ENCODE measurements around the gene NABP2. TPM values are rescaled to one million over a fixed set of nuclear protein-coding genes. Genes with fewer than 3 reads are reported as not detected.
A peak's percentile ranks its signal among the peaks of the same experiment; 100 is the strongest.

NABP2 gene
- total RNA-seq, 2 donors from 2014 or later, result 11.9 to 16.3 TPM

- 4 to 12% methylated on average over 3 of the region's 3 CpGs for WGBS, 2 donors
- H3K27me3 ChIP-seq, result no peaks in the 10 kb centered on the region
These were observed 19.6 kb downstream of the NABP2 start for GRCh38 chr12:56243731-56244181.

GRCh38 chr12:56244494-56244893, 20.4 kb downstream of the NABP2 start:
- TF ChIP-seq POLR2A (IDR thresholded peaks at IDR 0.05) (no peak), CTCF (IDR thresholded peaks at IDR 0.05) (no peak)
- intact Hi-C loops (cut with DNase I), result no loop called here
- no peak overlapping the region for H3K4me3 ChIP-seq
- ATAC-seq, result no peak
- H3K9me3 ChIP-seq, result no peaks in the 10 kb centered on the region
- H3K27me3 ChIP-seq, result no peaks in the 10 kb centered on the region
- DNase-seq, result no peak
- WGBS, 2 donors, result 91 to 94% methylated on average over 8 to 14 of the region's 14 CpGs
- peaks cover 15 to 32% of the 10 kb centered on the region in 2 donors for H3K36me3 ChIP-seq (replicated peaks in 1 of 2; ENCODE audit: insufficient read depth in 1 of 2, low read depth in 2 of 2)
- peaks cover 34% of the 10 kb centered on the region for H3K4me1 ChIP-seq
- H3K27ac ChIP-seq, result peak overlapping the region; percentile 46 to 69 (median 56)

More at GRCh38 chr12:56243731-56244181, 19.6 kb downstream of the NABP2 start:
- DNase-seq (peak; percentile 71 to 86 (median 78)), ATAC-seq (peak; percentile 85)
- Histone ChIP-seq H3K9me3 (no peaks in the 10 kb centered on the region), H3K36me3 (replicated peaks in 1 of 2; ENCODE audit: insufficient read depth in 1 of 2, low read depth in 2 of 2) (peaks cover 15 to 28% of the 10 kb centered on the region in 2 donors), H3K4me3 (no peak overlapping the region), H3K27ac (peak overlapping the region; percentile 46 to 69 (median 56)), H3K4me1 (peaks cover 34% of the 10 kb centered on the region)
- intact Hi-C loops (cut with DNase I), result no loop called here
- no peak for TF ChIP-seq POLR2A (IDR thresholded peaks at IDR 0.05)
- TF ChIP-seq CTCF (IDR thresholded peaks at IDR 0.05), result no peak

- DNase-seq (no peak), ATAC-seq (no peak)
- H3K4me1 ChIP-seq, result peaks cover 21% of the 10 kb centered on the region
- peaks cover 12 to 50% of the 10 kb centered on the region in 2 donors for H3K36me3 ChIP-seq (replicated peaks in 1 of 2; ENCODE audit: insufficient read depth in 1 of 2, low read depth in 2 of 2)
- 92% methylated on average over 6 to 16 of the region's 16 CpGs for WGBS, 2 donors
- H3K9me3 ChIP-seq, result no peaks in the 10 kb centered on the region
- H3K4me3 ChIP-seq, result no peak overlapping the region
- intact Hi-C loops (cut with DNase I), result no loop called here
- H3K27ac ChIP-seq, result no peak overlapping the region
- no peaks in the 10 kb centered on the region for H3K27me3 ChIP-seq
- TF ChIP-seq POLR2A (IDR thresholded peaks at IDR 0.05), result no peak
- no peak for TF ChIP-seq CTCF (IDR thresholded peaks at IDR 0.05)
These were observed 23.8 kb downstream of the NABP2 start for GRCh38 chr12:56247923-56248322.

- no peak for TF ChIP-seq CTCF (IDR thresholded peaks at IDR 0.05)
- TF ChIP-seq POLR2A (IDR thresholded peaks at IDR 0.05), result no peak
- Histone ChIP-seq H3K4me3 (no peak overlapping the region), H3K36me3 (replicated peaks in 1 of 2; ENCODE audit: insufficient read depth in 1 of 2, low read depth in 2 of 2) (peaks cover 12 to 54% of the 10 kb centered on the region in 2 donors), H3K27me3 (no peaks in the 10 kb centered on the region), H3K9me3 (no peaks in the 10 kb centered on the region), H3K4me1 (peaks cover 13% of the 10 kb centered on the region), H3K27ac (no peak overlapping the region)
- ATAC-seq, result no peak
- intact Hi-C loops (cut with DNase I), result no loop called here
- WGBS, 2 donors, result 83 to 89% methylated on average over 5 to 8 of the region's 8 CpGs
- DNase-seq, result no peak
These were observed 24.6 kb downstream of the NABP2 start for GRCh38 chr12:56248711-56249110.

- Histone ChIP-seq H3K4me1 (peaks cover 21% of the 10 kb centered on the region), H3K27me3 (no peaks in the 10 kb centered on the region), H3K27ac (no peak overlapping the region), H3K9me3 (no peaks in the 10 kb centered on the region), H3K36me3 (replicated peaks in 1 of 2; ENCODE audit: insufficient read depth in 1 of 2, low read depth in 2 of 2) (peaks cover 4 to 48% of the 10 kb centered on the region in 2 donors), H3K4me3 (no peak overlapping the region)
- TF ChIP-seq CTCF (IDR thresholded peaks at IDR 0.05) (no peak), POLR2A (IDR thresholded peaks at IDR 0.05) (no peak)
- ATAC-seq (no peak), DNase-seq (no peak)
- intact Hi-C loops (cut with DNase I), result no loop called here
- WGBS, 2 donors, result 96 to 97% methylated on average over 3 of the region's 3 CpGs
These were observed 28.5 kb downstream of the NABP2 start for GRCh38 chr12:56252649-56253048.
